Measurements from ENCODE around the gene ANO2. TPM values are rescaled to one million over a fixed set of nuclear protein-coding genes. Genes with fewer than 3 reads are reported as not detected.

ANO2 gene
- total and polyA plus RNA-seq, 7 experiments from 2014 or later, result not detected

DNA sequence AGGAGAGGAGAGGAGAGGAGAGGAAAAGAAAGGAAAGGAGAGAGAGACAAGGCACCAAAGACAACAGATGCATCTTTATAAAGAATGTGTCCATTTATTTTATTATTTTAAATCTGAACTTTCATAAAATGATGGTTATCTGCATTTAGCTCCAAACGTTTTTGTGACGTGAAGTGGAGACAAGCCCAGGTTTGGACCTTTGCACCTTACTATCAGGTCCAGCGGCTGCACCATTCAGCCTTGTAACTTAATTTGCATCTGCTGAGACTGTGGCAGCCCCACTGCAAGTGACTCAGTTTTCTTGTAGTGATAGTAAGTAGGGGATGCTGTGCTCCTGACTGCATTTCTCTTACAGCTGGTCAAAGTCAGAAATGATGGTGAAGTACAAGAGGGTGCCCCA is 382.5 kb downstream of the ANO2 start:
- Histone ChIP-seq H3K9me3 (ENCODE audit: control insufficient read depth in 2 of 3, low read length in 3 of 3) (no peaks in the 10 kb centered on the region), H3K27ac (ENCODE audit: low read depth, low read length) (no peak overlapping the region), H3K4me3 (ENCODE audit: low read length) (no peak overlapping the region), H3K27me3 (ENCODE audit: control insufficient read depth in 2 of 2, insufficient read depth in 2 of 2, low read length in 2 of 2) (no peaks in the 10 kb centered on the region), H3K4me1 (ENCODE audit: control insufficient read depth in 2 of 2, insufficient read depth in 2 of 2, low read length in 2 of 2) (no peaks in the 10 kb centered on the region), H3K36me3 (ENCODE audit: control insufficient read depth in 2 of 3, insufficient read depth in 3 of 3, low read length in 3 of 3) (no peaks in the 10 kb centered on the region)
- H3K9me3 Mint-ChIP-seq, result peaks cover 0 to 1% (median 0%) of the 10 kb centered on the region in 11 donors
- POLR2A ChIA-PET, result no interaction called here
- H3K4me1 Mint-ChIP-seq, result no peaks in the 10 kb centered on the region
- peaks cover 0 to 13% (median 11%) of the 10 kb centered on the region in 5 donors for H3K27me3 Mint-ChIP-seq
- no peak overlapping the region for H3K4me3 Mint-ChIP-seq
- ATAC-seq, result no peak
- intact Hi-C loops (cut with micrococcal nuclease), result no loop called here
- H3K36me3 Mint-ChIP-seq, result no peaks in the 10 kb centered on the region
- DNase-seq, result no peak
- no peak overlapping the region for H3K27ac Mint-ChIP-seq
- CTCF ChIA-PET, result interaction anchor here (0.6 kb wide), 1 partner anchor 204 kb away, joined by 6 read pairs; no protein-coding TSS in a partner anchor

GRCh38 chr12:5561846-5562245 is 383.2 kb downstream of the ANO2 start:
- Histone ChIP-seq H3K4me1 (ENCODE audit: control insufficient read depth in 2 of 2, insufficient read depth in 2 of 2, low read length in 2 of 2) (no peaks in the 10 kb centered on the region), H3K27ac (ENCODE audit: low read depth, low read length) (no peak overlapping the region), H3K9me3 (ENCODE audit: control insufficient read depth in 2 of 3, low read length in 3 of 3) (no peaks in the 10 kb centered on the region), H3K4me3 (ENCODE audit: low read length) (no peak overlapping the region), H3K27me3 (ENCODE audit: control insufficient read depth in 2 of 2, insufficient read depth in 2 of 2, low read length in 2 of 2) (no peaks in the 10 kb centered on the region), H3K36me3 (ENCODE audit: control insufficient read depth in 2 of 3, insufficient read depth in 3 of 3, low read length in 3 of 3) (no peaks in the 10 kb centered on the region)
- Mint-ChIP-seq H3K4me3 (no peak overlapping the region), H3K36me3 (no peaks in the 10 kb centered on the region), H3K27ac (no peak overlapping the region), H3K4me1 (no peaks in the 10 kb centered on the region), H3K27me3 (peaks cover 0 to 11% (median 6%) of the 10 kb centered on the region in 5 donors), H3K9me3 (peaks cover 0 to 1% (median 0%) of the 10 kb centered on the region in 11 donors)
- no peak for DNase-seq
- ChIA-PET CTCF (interaction anchor here (0.6 kb wide), 1 partner anchor 204 kb away, joined by 6 read pairs; no protein-coding TSS in a partner anchor), POLR2A (no interaction called here)
- no peak for ATAC-seq
- intact Hi-C loops (cut with micrococcal nuclease), result no loop called here

GRCh38 chr12:5561057-5561456 is 384.0 kb downstream of the ANO2 start:
- H3K4me1 ChIP-seq (ENCODE audit: control insufficient read depth in 2 of 2, insufficient read depth in 2 of 2, low read length in 2 of 2), result no peaks in the 10 kb centered on the region
- ChIA-PET POLR2A (no interaction called here), CTCF (no interaction called here)
- no peak for ATAC-seq
- Mint-ChIP-seq H3K27me3 (peaks cover 0 to 13% (median 11%) of the 10 kb centered on the region in 5 donors), H3K9me3 (peaks cover 0 to 7% (median 0%) of the 10 kb centered on the region in 11 donors), H3K36me3 (no peaks in the 10 kb centered on the region), H3K4me1 (no peaks in the 10 kb centered on the region), H3K4me3 (no peak overlapping the region), H3K27ac (no peak overlapping the region)
- no peak overlapping the region for H3K4me3 ChIP-seq (ENCODE audit: low read length)
- no peak overlapping the region for H3K27ac ChIP-seq (ENCODE audit: low read depth, low read length)
- intact Hi-C loops (cut with micrococcal nuclease), result no loop called here
- H3K36me3 ChIP-seq (ENCODE audit: control insufficient read depth in 2 of 3, insufficient read depth in 3 of 3, low read length in 3 of 3), result no peaks in the 10 kb centered on the region
- H3K9me3 ChIP-seq (ENCODE audit: control insufficient read depth in 2 of 3, low read length in 3 of 3), result peaks cover 0 to 2% (median 0%) of the 10 kb centered on the region in 3 experiments
- H3K27me3 ChIP-seq (ENCODE audit: control insufficient read depth in 2 of 2, insufficient read depth in 2 of 2, low read length in 2 of 2), result no peaks in the 10 kb centered on the region
- DNase-seq, result no peak

DNA sequence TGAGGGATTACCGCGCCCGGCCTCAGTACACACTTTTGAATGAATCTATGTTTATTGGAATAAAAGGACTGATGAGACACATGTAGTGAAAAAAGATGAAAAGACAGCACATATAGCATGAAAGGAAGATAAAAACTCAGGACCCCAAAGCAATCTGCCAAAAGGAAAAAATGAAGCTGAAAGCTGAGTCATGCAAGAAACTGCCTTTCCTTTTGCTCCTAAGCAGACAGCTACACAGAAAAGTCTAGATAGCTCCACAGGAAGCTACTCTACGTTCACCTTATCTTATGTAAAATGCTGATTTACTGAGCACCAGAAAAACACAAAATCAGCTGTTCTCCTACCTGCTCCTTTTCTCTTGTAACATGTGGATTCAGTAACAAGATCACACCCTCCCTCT is 384.8 kb downstream of the ANO2 start:
- Mint-ChIP-seq H3K27me3 (peaks cover 0 to 15% (median 11%) of the 10 kb centered on the region in 5 donors), H3K4me1 (no peaks in the 10 kb centered on the region), H3K9me3 (peaks cover 0 to 8% (median 0%) of the 10 kb centered on the region in 11 donors), H3K4me3 (no peak overlapping the region), H3K27ac (no peak overlapping the region), H3K36me3 (no peaks in the 10 kb centered on the region)
- DNase-seq, result no peak
- no peak overlapping the region for H3K27ac ChIP-seq (ENCODE audit: low read depth, low read length)
- H3K4me3 ChIP-seq (ENCODE audit: low read length), result no peak overlapping the region
- CTCF ChIA-PET, result no interaction called here
- no peaks in the 10 kb centered on the region for H3K36me3 ChIP-seq (ENCODE audit: control insufficient read depth in 2 of 3, insufficient read depth in 3 of 3, low read length in 3 of 3)
- H3K4me1 ChIP-seq (ENCODE audit: control insufficient read depth in 2 of 2, insufficient read depth in 2 of 2, low read length in 2 of 2), result no peaks in the 10 kb centered on the region
- POLR2A ChIA-PET, result no interaction called here
- intact Hi-C loops (cut with micrococcal nuclease), result no loop called here
- H3K27me3 ChIP-seq (ENCODE audit: control insufficient read depth in 2 of 2, insufficient read depth in 2 of 2, low read length in 2 of 2), result no peaks in the 10 kb centered on the region
- no peak for ATAC-seq
- H3K9me3 ChIP-seq (ENCODE audit: control insufficient read depth in 2 of 3, low read length in 3 of 3), result peaks cover 0 to 3% (median 0%) of the 10 kb centered on the region in 3 experiments

GRCh38 chr12:5557906-5558305 is 387.2 kb downstream of the ANO2 start:
- Mint-ChIP-seq H3K27me3 (peaks cover 0 to 18% (median 11%) of the 10 kb centered on the region in 5 donors), H3K27ac (no peak overlapping the region), H3K4me1 (no peaks in the 10 kb centered on the region), H3K36me3 (no peaks in the 10 kb centered on the region), H3K4me3 (no peak overlapping the region), H3K9me3 (peaks cover 0 to 10% (median 0%) of the 10 kb centered on the region in 11 donors)
- H3K4me1 ChIP-seq (ENCODE audit: control insufficient read depth in 2 of 2, insufficient read depth in 2 of 2, low read length in 2 of 2), result no peaks in the 10 kb centered on the region
- no peaks in the 10 kb centered on the region for H3K27me3 ChIP-seq (ENCODE audit: control insufficient read depth in 2 of 2, insufficient read depth in 2 of 2, low read length in 2 of 2)
- no peak overlapping the region for H3K27ac ChIP-seq (ENCODE audit: low read depth, low read length)
- ATAC-seq (no peak), DNase-seq (no peak)
- POLR2A ChIA-PET, result no interaction called here
- no peak overlapping the region for H3K4me3 ChIP-seq (ENCODE audit: low read length)
- H3K9me3 ChIP-seq (ENCODE audit: control insufficient read depth in 2 of 3, low read length in 3 of 3), result peaks cover 0 to 3% (median 0%) of the 10 kb centered on the region in 3 experiments
- intact Hi-C loops (cut with micrococcal nuclease), result no loop called here
- CTCF ChIA-PET, result no interaction called here
- H3K36me3 ChIP-seq (ENCODE audit: control insufficient read depth in 2 of 3, insufficient read depth in 3 of 3, low read length in 3 of 3), result no peaks in the 10 kb centered on the region

GRCh38 chr12:5556946-5557673 is 387.9 kb downstream of the ANO2 start:
- no peak for ATAC-seq
- H3K4me3 Mint-ChIP-seq, result no peak overlapping the region
- Histone ChIP-seq H3K4me3 (ENCODE audit: low read length) (no peak overlapping the region), H3K9me3 (ENCODE audit: control insufficient read depth in 2 of 3, low read length in 3 of 3) (peaks cover 0 to 3% (median 0%) of the 10 kb centered on the region in 3 experiments), H3K4me1 (ENCODE audit: control insufficient read depth in 2 of 2, insufficient read depth in 2 of 2, low read length in 2 of 2) (no peaks in the 10 kb centered on the region), H3K27ac (ENCODE audit: low read depth, low read length) (no peak overlapping the region), H3K27me3 (ENCODE audit: control insufficient read depth in 2 of 2, insufficient read depth in 2 of 2, low read length in 2 of 2) (no peaks in the 10 kb centered on the region), H3K36me3 (ENCODE audit: control insufficient read depth in 2 of 3, insufficient read depth in 3 of 3, low read length in 3 of 3) (no peaks in the 10 kb centered on the region)
- DNase-seq, result no peak
- intact Hi-C loops (cut with micrococcal nuclease), result no loop called here
- ChIA-PET POLR2A (no interaction called here), CTCF (no interaction called here)
- H3K4me1 Mint-ChIP-seq, result no peaks in the 10 kb centered on the region
- peaks cover 0 to 25% (median 13%) of the 10 kb centered on the region in 5 donors for H3K27me3 Mint-ChIP-seq
- H3K9me3 Mint-ChIP-seq, result peaks cover 0 to 10% (median 0%) of the 10 kb centered on the region in 11 donors
- no peak overlapping the region for H3K27ac Mint-ChIP-seq
- no peaks in the 10 kb centered on the region for H3K36me3 Mint-ChIP-seq

GRCh38 chr12:5556033-5556614 is 388.9 kb downstream of the ANO2 start:
- Histone ChIP-seq H3K27me3 (ENCODE audit: control insufficient read depth in 2 of 2, insufficient read depth in 2 of 2, low read length in 2 of 2) (no peaks in the 10 kb centered on the region), H3K27ac (ENCODE audit: low read depth, low read length) (no peak overlapping the region), H3K36me3 (ENCODE audit: control insufficient read depth in 2 of 3, insufficient read depth in 3 of 3, low read length in 3 of 3) (no peaks in the 10 kb centered on the region), H3K4me1 (ENCODE audit: control insufficient read depth in 2 of 2, insufficient read depth in 2 of 2, low read length in 2 of 2) (no peaks in the 10 kb centered on the region), H3K9me3 (ENCODE audit: control insufficient read depth in 2 of 3, low read length in 3 of 3) (peaks cover 0 to 3% (median 0%) of the 10 kb centered on the region in 3 experiments), H3K4me3 (ENCODE audit: low read length) (no peak overlapping the region)
- peaks cover 0 to 10% (median 0%) of the 10 kb centered on the region in 11 donors for H3K9me3 Mint-ChIP-seq
- H3K36me3 Mint-ChIP-seq, result no peaks in the 10 kb centered on the region
- DNase-seq, result no peak
- intact Hi-C loops (cut with micrococcal nuclease), result no loop called here
- no peak for ATAC-seq
- POLR2A ChIA-PET, result no interaction called here
- CTCF ChIA-PET, result no interaction called here
- no peaks in the 10 kb centered on the region for H3K4me1 Mint-ChIP-seq
- no peak overlapping the region for H3K27ac Mint-ChIP-seq
- peaks cover 0 to 25% (median 13%) of the 10 kb centered on the region in 5 donors for H3K27me3 Mint-ChIP-seq
- no peak overlapping the region for H3K4me3 Mint-ChIP-seq

Data from naive thymus-derived CD4-positive, alpha-beta T cell (primary cell).